Thyroid gland (tissue), 4 donors: ENCODE measurements around the gene MRPS26. TPM values are rescaled to one million over a fixed set of nuclear protein-coding genes. Genes with fewer than 3 reads are reported as not detected.
"Not testable (repeated sequence)": the region's sequence is repeated elsewhere in the genome, so short reads cannot be mapped to it uniquely, and the experiment has no call there.

Experiments
- DNase-seq, 2 donors: peaks; one replicate each; pipeline ENCODE4 v3.0.0-alpha.2; 2019
- H3K27ac ChIP-seq, 3 donors: fragments of 200-600 bp; sonication (generic); 1 replicate in 2 of 3; 2 replicates in 1 of 3; pipeline ENCODE4 v1.5.1; 2016 to 2019; ENCODE audit warnings: mild to moderate bottlenecking in 1 of 3, moderate library complexity in 1 of 3
- H3K27me3 ChIP-seq: fragments of 200-600 bp; sonication (generic); one replicate; pipeline ENCODE4 v1.5.1; 2019
- H3K36me3 ChIP-seq, 2 donors: fragments of 200-600 bp; sonication (generic); one replicate each; pipeline ENCODE4 v1.5.1; 2016 to 2019
- H3K4me1 ChIP-seq, 2 donors: fragments of 200-600 bp; sonication (generic); one replicate each; pipeline ENCODE4 v1.5.1; 2017 to 2019
- H3K4me3 ChIP-seq, 3 donors: fragments of 200-600 bp; sonication (generic); replicated peaks in 1 of 3; 1 replicate in 2 of 3; 2 replicates in 1 of 3; pipeline ENCODE4 v1.5.1; 2016; ENCODE audit warnings: mild to moderate bottlenecking in 1 of 3
- H3K9me3 ChIP-seq: fragments of 200-600 bp; sonication (generic); one replicate; pipeline ENCODE4 v1.5.1; 2017
- POLR2A ChIP-seq, 2 donors: fragments of 450-650 bp; IDR thresholded peaks; one replicate each; pipeline ENCODE4 v1.6.1; 2017; ENCODE audit warnings: antibody characterized with exemption in 2 of 2, mild to moderate bottlenecking in 2 of 2, moderate library complexity in 1 of 2
- WGBS, 2 donors: methylation state at CpG; one replicate each; pipeline ENCODE4 v1.1.5; 2017; 5-methylcytosine and 5-hydroxymethylcytosine counted together
- intact Hi-C: fragments of 100-400 bp; cut with DNase I; formaldehyde crosslinking; loops from one replicate; pipeline ENCODE4 v1.15.1; 2023
- total RNA-seq, 4 donors: library from RNA; depleted of rRNA; stranded (reverse); fragments of >200 nt; gene quantifications; one replicate each; pipeline ENCODE4 v1.2.3, GENCODE V29; 2016
- TF ChIP-seq, protein P1 (sequence below), 6 experiments: fragments of 200-600 bp in 3 of 6; fragments of 450-650 bp in 3 of 6; sonication (generic) in 3 of 6; IDR thresholded peaks; one replicate each; pipeline ENCODE4 v1.5.1; 2016 to 2019; ENCODE audit warnings: antibody characterized with exemption in 6 of 6, mild to moderate bottlenecking in 2 of 6, inconsistent platforms in 1 of 6, moderate library complexity in 1 of 6

Gene MRPS26
- total RNA-seq, 4 donors from 2014 or later, result 56.3 to 148 (median 86.4) TPM

DNA sequence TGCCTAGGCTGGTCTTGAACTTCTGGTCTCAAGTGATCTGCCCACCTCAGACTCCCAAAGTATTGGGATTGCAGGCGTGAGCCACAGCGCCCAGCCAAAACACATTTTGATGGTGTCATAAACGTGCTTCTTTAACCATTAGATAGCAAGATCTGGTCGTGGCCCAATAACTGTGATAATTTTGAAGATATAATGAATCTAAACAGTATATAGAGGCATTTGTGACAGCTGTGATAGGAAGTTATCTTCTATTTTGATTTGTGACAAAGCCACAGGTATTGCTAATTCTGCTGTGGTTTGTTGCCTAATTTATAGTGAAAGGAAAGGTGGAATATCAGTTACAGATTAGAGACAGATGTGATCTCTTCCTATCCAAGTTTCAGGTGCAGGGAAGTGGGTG lies 24.9 kb downstream of the MRPS26 start:
- WGBS, 2 donors, result 95 to 99% methylated on average over 4 of the region's 4 CpGs
- Histone ChIP-seq H3K4me3 (no peak overlapping the region), H3K27ac (no peak overlapping the region), H3K27me3 (no peaks in the 10 kb centered on the region), H3K36me3 (no peaks in the 10 kb centered on the region), H3K9me3 (no peaks in the 10 kb centered on the region), H3K4me1 (peaks cover 9 to 16% of the 10 kb centered on the region in 2 donors)
- intact Hi-C loops, result no loop called here
- no peak for DNase-seq
- TF ChIP-seq, protein P1, sequence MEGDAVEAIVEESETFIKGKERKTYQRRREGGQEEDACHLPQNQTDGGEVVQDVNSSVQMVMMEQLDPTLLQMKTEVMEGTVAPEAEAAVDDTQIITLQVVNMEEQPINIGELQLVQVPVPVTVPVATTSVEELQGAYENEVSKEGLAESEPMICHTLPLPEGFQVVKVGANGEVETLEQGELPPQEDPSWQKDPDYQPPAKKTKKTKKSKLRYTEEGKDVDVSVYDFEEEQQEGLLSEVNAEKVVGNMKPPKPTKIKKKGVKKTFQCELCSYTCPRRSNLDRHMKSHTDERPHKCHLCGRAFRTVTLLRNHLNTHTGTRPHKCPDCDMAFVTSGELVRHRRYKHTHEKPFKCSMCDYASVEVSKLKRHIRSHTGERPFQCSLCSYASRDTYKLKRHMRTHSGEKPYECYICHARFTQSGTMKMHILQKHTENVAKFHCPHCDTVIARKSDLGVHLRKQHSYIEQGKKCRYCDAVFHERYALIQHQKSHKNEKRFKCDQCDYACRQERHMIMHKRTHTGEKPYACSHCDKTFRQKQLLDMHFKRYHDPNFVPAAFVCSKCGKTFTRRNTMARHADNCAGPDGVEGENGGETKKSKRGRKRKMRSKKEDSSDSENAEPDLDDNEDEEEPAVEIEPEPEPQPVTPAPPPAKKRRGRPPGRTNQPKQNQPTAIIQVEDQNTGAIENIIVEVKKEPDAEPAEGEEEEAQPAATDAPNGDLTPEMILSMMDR (IDR thresholded peaks at IDR 0.05), result no peak
- TF ChIP-seq POLR2A (IDR thresholded peaks at IDR 0.05), result no peak

DNA sequence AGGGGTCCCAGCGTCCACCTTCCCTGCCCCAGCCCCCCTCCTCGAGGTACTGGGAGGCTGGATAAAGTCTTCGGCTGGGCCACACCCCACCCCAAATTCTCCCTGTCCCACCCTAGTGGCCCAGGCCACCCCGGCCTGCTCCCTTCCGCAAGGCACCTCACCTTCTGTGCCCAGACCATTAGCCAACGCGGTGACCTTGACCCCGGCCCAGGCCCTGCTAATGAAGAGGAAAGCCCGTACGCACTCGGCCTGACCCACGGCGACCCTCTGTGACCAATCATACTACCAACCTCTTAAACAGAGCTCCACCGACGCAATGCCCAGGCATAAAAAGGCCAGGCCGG lies 25.4 kb downstream of the MRPS26 start:
- H3K4me3 ChIP-seq, result peak overlapping the region in 1 of 3 donors; percentile 48
- peaks cover 9 to 16% of the 10 kb centered on the region in 2 donors for H3K4me1 ChIP-seq
- H3K9me3 ChIP-seq, result no peaks in the 10 kb centered on the region
- WGBS, 2 donors, result 83 to 88% methylated on average over 16 of the region's 16 CpGs
- no peaks in the 10 kb centered on the region for H3K36me3 ChIP-seq
- no peak for TF ChIP-seq POLR2A (IDR thresholded peaks at IDR 0.05)
- TF ChIP-seq, protein P1 (IDR thresholded peaks at IDR 0.05), result no peak
- DNase-seq, result no peak
- no peak overlapping the region for H3K27ac ChIP-seq
- no peaks in the 10 kb centered on the region for H3K27me3 ChIP-seq
- intact Hi-C loops, result no loop called here

DNA sequence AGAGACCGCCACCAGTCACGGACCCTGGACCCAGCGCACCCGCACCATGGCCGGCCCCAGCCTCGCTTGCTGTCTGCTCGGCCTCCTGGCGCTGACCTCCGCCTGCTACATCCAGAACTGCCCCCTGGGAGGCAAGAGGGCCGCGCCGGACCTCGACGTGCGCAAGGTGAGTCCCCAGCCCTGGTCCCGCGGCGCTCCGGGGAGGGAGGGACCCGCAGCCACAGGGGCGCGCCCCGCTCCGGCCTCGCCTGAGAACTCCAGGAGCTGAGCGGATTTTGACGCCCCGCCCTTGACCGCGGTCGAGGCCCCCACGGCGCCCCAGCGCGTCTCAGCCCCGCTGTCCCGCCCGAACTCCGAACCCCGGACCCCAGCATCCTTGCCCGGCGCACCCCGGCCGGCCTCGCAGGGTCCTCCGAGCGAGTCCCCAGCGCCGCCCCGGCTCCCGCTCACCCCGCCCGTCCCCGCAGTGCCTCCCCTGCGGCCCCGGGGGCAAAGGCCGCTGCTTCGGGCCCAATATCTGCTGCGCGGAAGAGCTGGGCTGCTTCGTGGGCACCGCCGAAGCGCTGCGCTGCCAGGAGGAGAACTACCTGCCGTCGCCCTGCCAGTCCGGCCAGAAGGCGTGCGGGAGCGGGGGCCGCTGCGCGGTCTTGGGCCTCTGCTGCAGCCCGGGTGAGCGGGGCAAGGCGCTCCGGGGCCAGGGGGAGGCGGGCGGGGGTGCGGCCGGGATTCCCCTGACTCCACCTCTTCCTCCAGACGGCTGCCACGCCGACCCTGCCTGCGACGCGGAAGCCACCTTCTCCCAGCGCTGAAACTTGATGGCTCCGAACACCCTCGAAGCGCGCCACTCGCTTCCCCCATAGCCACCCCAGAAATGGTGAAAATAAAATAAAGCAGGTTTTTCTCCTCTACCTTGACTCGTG lies 26.0 kb downstream of the MRPS26 start, which contains the start of gene OXT:
OXT (plus strand) TSS at position 11 of the 920 bp plus-strand sequence; CDS start at position 47, 36 bp downstream.
- peak; percentile 44 to 55 for DNase-seq
- no peak within 1 kb of the TSS for H3K27ac ChIP-seq
- WGBS, 2 donors, result 28 to 38% methylated on average over 17 to 26 of the region's 95 CpGs
- H3K4me1 ChIP-seq, result peaks cover 9 to 16% of the 10 kb centered on the region in 2 donors
- peak within 1 kb of the TSS in 2 of 3 donors; percentile 30 to 48 for H3K4me3 ChIP-seq
- H3K36me3 ChIP-seq, result no peaks in the 10 kb centered on the region
- TF ChIP-seq, protein P1 (IDR thresholded peaks at IDR 0.05), result no peak
- TF ChIP-seq POLR2A (IDR thresholded peaks at IDR 0.05), result no peak
- intact Hi-C loops, result no loop called here
- no peaks in the 10 kb centered on the region for H3K27me3 ChIP-seq
- no peaks in the 10 kb centered on the region for H3K9me3 ChIP-seq

DNA sequence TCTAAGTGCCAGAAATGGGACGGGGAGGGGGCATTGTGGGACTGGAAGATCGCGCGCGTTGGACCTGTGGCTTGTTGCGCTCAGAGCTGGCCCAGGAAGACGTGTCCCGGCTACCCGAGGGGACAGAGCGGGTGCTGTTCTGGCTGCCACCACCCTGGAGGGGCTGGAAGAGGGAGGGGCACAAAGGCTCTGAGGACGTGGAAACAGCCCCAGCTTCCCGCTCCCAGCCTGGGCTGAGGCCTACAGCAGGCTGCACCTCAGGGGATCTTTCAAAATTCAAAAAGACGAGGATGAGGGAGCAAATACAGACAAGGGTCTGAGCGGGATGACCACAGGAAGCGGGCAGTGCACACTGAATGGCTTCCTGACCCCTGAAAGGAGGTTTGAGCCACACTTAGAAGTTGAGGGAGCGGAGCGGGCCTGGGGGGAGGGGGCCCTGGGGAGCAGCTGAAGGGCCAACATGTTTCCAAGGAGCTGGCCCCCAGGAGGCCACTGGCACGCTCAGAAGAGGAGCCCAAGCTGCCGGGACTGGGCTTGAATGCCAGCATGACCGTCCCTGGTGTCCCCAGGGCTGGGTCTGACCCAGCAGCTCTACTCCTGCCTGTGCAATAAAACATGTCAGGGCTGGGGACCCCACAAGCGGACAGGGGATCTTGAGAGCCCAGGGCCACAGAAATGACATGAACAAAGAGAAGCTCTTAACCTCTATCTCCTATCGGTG lies 26.8 kb downstream of the MRPS26 start:
- Histone ChIP-seq H3K27me3 (no peaks in the 10 kb centered on the region), H3K27ac (no peak overlapping the region), H3K36me3 (no peaks in the 10 kb centered on the region), H3K4me3 (peak overlapping the region in 1 of 3 donors; percentile 48), H3K4me1 (peaks cover 9 to 16% of the 10 kb centered on the region in 2 donors), H3K9me3 (no peaks in the 10 kb centered on the region)
- TF ChIP-seq, protein P1 (IDR thresholded peaks at IDR 0.05), result no peak
- TF ChIP-seq POLR2A (IDR thresholded peaks at IDR 0.05), result no peak
- intact Hi-C loops, result no loop called here
- WGBS, 2 donors, result 84 to 86% methylated on average over 22 of the region's 22 CpGs
- DNase-seq, result no peak

DNA sequence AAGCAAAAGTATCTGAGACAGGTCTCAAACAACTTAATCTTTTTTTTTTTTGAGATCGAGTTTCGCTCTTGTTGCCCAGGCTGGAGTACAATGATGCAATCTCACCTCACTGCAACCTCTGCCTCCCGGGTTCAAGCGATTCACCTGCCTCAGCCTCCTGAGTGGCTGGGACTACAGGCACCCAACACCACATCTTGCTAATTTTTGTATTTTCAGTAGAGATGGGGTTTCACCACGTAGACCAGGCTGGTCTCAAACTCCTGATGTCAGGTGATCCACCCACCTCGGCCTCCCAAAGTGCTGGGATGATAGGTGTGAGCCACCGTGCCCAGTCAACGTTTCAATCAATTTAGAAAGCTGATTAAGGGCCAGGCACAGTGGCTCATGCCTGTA lies 27.4 kb downstream of the MRPS26 start:
- H3K4me3 ChIP-seq, H3K36me3 ChIP-seq, DNase-seq, H3K27ac ChIP-seq, H3K27me3 ChIP-seq, H3K9me3 ChIP-seq, intact Hi-C loops: not testable (repeated sequence)
- H3K4me1 ChIP-seq, result peaks cover 9 to 16% of the 10 kb centered on the region in 2 donors
- 83 to 97% methylated on average over 8 of the region's 8 CpGs for WGBS, 2 donors
